GM19455 (cell line): ENCODE data around the gene TUBGCP2.

ENCODE experiments used
- ATAC-seq: cut with Tn5 transposase; IDR thresholded peaks from one replicate; pipeline ENCODE4 v1.9.1; 2021; ENCODE audit not compliant: unreplicated experiment

TUBGCP2 gene

GRCh38 chr10:133252223-133252552, 56.5 kb downstream of the TUBGCP2 start:
- ATAC-seq: no peak

- no peak for ATAC-seq
Observed at GRCh38 chr10:133251388-133252222, 57.1 kb downstream of the TUBGCP2 start.

GRCh38 chr10:133249975-133250754, 58.5 kb downstream of the TUBGCP2 start:
- no peak for ATAC-seq

GRCh38 chr10:133249094-133249780, 59.4 kb downstream of the TUBGCP2 start:
- no peak for ATAC-seq

GRCh38 chr10:133248334-133248715, 60.3 kb downstream of the TUBGCP2 start:
- no peak for ATAC-seq

GRCh38 chr10:133247681-133248333, 60.9 kb downstream of the TUBGCP2 start:
- no peak for ATAC-seq

- no peak for ATAC-seq
Observed at GRCh38 chr10:133246236-133246626, 62.4 kb downstream of the TUBGCP2 start.

- ATAC-seq: no peak
Observed at GRCh38 chr10:133245439-133246235, 63.0 kb downstream of the TUBGCP2 start.

- no peak for ATAC-seq
Observed at GRCh38 chr10:133243593-133243992, 65.1 kb downstream of the TUBGCP2 start.

GRCh38 chr10:133242611-133243356, 65.9 kb downstream of the TUBGCP2 start:
- ATAC-seq: no peak

GRCh38 chr10:133241501-133242205, 67.0 kb downstream of the TUBGCP2 start:
- peak; percentile 72 for ATAC-seq

- ATAC-seq: no peak
Observed at GRCh38 chr10:133239990-133240389, 68.7 kb downstream of the TUBGCP2 start.

- ATAC-seq: no peak
Observed at GRCh38 chr10:133238466-133238804, 70.2 kb downstream of the TUBGCP2 start.

- no peak for ATAC-seq
Observed at GRCh38 chr10:133237588-133238465, 70.8 kb downstream of the TUBGCP2 start, which contains the start of gene VENTX. Gene VENTX, plus strand, starts transcription at chr10:133237855. Its CDS starts 60 bp downstream, at chr10:133237915.

- ATAC-seq: no peak
Observed at GRCh38 chr10:133237241-133237587, 71.5 kb downstream of the TUBGCP2 start.

- ATAC-seq: no peak
Observed at GRCh38 chr10:133236401-133237240, 72.1 kb downstream of the TUBGCP2 start.

GRCh38 chr10:133235932-133236331, 72.7 kb downstream of the TUBGCP2 start:
- ATAC-seq: no peak
